GM12801 (cell line): Measurements from ENCODE around the gene EPHB4.

ENCODE experiments used
- CTCF ChIP-seq: IDR thresholded peaks from one replicate; pipeline ENCODE4 v1.5.1; 2011; ENCODE audit warnings: control low read depth; ENCODE audit not compliant: insufficient read length; ENCODE audit errors: extremely low read depth

EPHB4 gene

GRCh38 chr7:100867040-100867775 is 39.9 kb upstream of the EPHB4 start, which contains the start of gene TRIP6:
Gene TRIP6, plus strand, starts transcription at chr7:100867387. Its CDS starts 111 bp downstream, at chr7:100867498.
- no peak for TF ChIP-seq CTCF

DNA sequence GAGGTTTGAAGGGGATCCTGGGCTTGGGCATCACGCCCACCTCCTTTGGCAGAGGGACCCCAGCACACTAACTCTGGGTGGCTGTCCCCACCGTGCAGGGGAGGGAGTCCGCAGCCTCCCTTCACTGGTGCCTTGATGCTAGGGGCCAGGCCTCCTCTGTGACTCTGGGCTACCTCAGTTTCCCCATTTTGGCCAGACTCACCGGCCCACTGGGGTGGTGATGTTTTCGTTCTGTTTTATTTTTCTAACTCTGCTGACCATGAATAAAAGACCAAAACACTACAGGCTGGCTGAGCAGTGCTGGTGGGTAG is 39.4 kb upstream of the EPHB4 start:
- no peak for TF ChIP-seq CTCF

GRCh38 chr7:100865938-100866728 is 38.8 kb upstream of the EPHB4 start:
- no peak for TF ChIP-seq CTCF

GRCh38 chr7:100865372-100865911 is 38.1 kb upstream of the EPHB4 start:
- no peak for TF ChIP-seq CTCF

DNA sequence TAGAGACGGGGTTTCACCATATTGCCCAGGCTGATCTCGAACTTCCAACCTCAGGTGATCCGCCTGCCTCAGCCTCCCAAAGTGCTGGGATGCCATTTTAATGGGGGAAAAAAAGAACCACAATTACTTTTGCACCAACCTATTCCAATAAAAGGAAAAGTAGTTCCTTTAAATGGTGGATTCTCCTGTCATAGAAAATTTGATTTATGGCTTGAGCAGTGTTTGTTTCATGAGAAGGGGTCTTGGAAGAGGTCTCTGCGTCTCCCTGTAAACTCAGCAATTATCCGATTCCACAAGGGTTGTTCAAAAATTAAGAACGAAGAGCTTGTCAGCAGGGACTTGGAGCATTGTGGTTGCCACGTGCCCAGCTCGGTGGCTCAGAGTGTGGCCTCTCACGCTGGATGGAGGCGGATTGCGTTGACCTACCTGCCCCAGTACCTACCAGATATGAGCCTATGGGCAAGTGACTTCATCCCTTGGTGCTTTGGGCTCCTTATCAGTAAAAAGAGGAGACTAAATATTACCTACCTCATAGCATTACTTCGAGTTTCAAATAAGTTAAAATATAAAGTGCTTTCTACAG is 37.0 kb upstream of the EPHB4 start:
- TF ChIP-seq CTCF, result no peak

DNA sequence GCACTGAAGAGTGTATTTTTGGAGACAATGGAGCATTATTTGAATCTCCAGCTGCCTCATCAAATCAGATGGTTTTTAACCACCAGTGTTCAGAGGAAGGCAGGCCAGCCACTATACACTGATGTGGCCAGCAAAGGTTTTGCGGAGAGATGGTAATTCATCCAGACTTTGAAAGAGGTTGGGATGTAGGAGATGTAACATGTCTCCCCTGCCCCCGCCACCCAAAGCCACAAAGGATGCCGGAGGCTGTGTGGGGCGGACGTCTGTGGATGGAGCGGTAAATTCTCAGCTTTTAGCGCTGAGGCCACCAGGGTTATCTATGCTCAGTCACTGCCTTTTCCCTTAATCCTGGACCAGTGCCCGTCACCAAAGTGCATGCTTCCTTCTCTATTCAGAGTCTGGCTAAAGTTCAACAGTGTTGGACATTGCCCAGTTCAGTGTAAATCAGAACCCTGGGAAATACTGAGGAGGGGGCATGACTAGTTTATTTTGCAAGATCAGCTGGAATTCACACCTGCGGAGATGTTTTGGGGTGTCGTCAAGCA is 36.2 kb upstream of the EPHB4 start:
- no peak for TF ChIP-seq CTCF

DNA sequence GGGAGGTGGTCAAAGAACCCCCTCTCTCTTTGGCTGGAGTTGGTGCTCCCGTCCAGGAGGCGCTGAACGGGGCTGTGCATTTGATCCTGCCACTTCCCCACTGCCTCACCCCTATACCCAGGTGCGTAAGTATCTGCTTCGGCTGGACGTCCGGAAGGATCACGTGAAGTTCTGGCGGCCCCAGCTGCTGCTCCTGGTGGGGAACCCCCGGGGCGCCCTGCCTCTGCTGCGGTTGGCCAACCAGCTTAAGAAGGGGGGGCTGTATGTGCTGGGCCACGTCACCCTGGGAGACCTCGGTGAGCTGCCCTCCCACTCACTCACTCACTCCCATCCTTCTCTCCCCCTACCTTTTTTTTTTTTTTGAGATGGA is 34.3 kb upstream of the EPHB4 start:
- TF ChIP-seq CTCF, result no peak
